BLaER1 (cell line): Measurements from ENCODE around the gene ARID1B.

ENCODE experiments used
- H3K27ac ChIP-seq: shearing (Covaris generic); formaldehyde crosslinking; 2 replicates; pipeline ENCODE4 v1.8.1; 2022
- H3K27me3 ChIP-seq: shearing (Covaris generic); formaldehyde crosslinking; 2 replicates; pipeline ENCODE4 v1.8.1; 2022
- H3K36me3 ChIP-seq: shearing (Covaris generic); formaldehyde crosslinking; 2 replicates; pipeline ENCODE4 v1.8.1; 2022
- H3K4me1 ChIP-seq: shearing (Covaris generic); formaldehyde crosslinking; 2 replicates; pipeline ENCODE4 v1.8.1; 2022
- H3K4me2 ChIP-seq: shearing (Covaris generic); formaldehyde crosslinking; 2 replicates; pipeline ENCODE4 v1.8.1; 2022
- H3K4me3 ChIP-seq: shearing (Covaris generic); formaldehyde crosslinking; 2 replicates; pipeline ENCODE4 v1.8.1; 2022
- H3K9ac ChIP-seq: shearing (Covaris generic); formaldehyde crosslinking; 2 replicates; pipeline ENCODE4 v1.8.1; 2022
- H3K9me3 ChIP-seq: shearing (Covaris generic); formaldehyde crosslinking; 2 replicates; pipeline ENCODE4 v1.8.1; 2022
- H4K20me1 ChIP-seq: shearing (Covaris generic); formaldehyde crosslinking; 2 replicates; pipeline ENCODE4 v1.8.1; 2022
- Cebpa-rat ChIP-seq: shearing (Covaris generic); IDR thresholded peaks from 2 replicates; pipeline ENCODE4 v1.8.1; 2022

ARID1B gene

DNA sequence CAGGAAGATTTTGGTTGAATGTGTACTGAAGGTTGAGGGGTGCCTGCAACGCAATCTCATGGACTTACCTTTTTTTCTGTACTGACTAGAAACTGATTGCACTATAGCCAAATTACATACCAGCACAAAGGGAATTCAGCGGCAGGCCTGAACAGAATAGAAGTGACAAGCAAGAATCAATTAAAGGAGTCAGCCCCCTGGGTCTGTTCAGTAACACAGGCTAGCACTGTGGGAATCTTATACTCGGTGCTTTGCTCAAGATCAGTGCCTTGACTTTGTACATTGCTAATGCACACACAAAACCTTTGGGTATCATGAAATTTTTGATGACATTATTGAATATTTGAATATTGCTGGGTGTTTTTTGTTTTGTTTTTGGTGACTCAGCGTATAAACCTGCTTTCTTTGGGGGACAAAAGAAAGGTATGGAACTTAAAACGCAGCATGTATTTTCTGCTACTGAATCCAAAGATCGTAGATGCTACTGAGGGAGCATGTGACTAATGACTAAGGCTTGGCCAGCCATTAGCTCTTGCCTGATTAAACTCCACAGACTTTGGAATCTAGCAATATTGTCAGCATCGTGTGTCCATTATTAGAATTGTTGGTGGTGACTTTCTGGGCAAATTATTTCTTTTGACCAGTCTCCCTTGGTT, 236.6 kb downstream of the ARID1B start:
- Histone ChIP-seq H4K20me1 (peaks cover 92% of the 10 kb centered on the region), H3K27ac (no peak overlapping the region), H3K36me3 (0 out of 2 replicates have a peak, but pooled peaks cover 11% of the 10 kb centered on the region), H3K9me3 (0 out of 2 replicates have a peak, but pooled peaks cover 10% of the 10 kb centered on the region), H3K4me1 (peaks cover 14% of the 10 kb centered on the region), H3K27me3 (no peaks in the 10 kb centered on the region), H3K4me2 (no peak overlapping the region), H3K4me3 (no peak overlapping the region), H3K9ac (no peak overlapping the region)
- no peak for TF ChIP-seq Cebpa-rat

DNA sequence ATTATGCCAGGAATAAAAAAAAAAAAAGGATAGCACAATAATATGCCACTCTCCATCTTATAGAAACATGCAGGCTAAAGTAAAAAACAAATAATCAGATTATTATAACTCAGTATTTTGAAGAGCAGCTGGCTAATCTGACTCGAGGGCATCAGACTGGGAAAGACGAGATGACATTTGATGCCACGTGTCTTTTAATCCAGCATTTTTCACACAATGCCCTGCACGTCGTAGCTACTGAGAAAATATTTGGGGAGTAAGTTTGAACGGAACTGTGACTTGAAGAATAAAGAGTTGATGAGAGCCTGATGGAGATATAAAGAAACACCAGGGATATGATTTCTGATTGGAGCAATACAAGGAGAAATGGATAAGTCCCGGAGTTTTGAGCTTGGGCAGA, 237.7 kb downstream of the ARID1B start:
- Histone ChIP-seq H3K27me3 (no peaks in the 10 kb centered on the region), H3K9ac (no peak overlapping the region), H3K4me1 (peaks cover 24% of the 10 kb centered on the region), H3K36me3 (0 out of 2 replicates have a peak, but pooled peaks cover 11% of the 10 kb centered on the region), H3K27ac (no peak overlapping the region), H3K9me3 (0 out of 2 replicates have a peak, but pooled peaks cover 10% of the 10 kb centered on the region), H3K4me2 (no peak overlapping the region), H3K4me3 (no peak overlapping the region), H4K20me1 (peaks cover 92% of the 10 kb centered on the region)
- no peak for TF ChIP-seq Cebpa-rat

DNA sequence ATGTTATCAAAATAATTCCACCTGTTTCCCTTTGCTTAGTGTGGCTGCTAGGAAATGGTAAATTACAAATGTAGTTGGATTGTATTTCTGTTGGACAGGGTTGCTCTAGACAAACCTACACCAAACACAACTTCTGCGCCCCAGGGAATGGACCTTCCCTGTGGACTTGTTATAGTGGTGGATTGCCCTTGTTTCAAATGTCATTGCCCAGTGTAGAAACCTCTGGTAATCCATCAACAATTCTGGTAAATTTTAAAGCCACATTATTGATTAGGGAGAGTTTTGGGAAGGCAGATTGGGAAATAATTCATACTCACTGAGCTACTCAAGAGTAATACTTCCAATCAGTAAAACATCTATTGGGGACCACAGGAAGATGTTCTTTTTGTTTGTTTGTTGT, 239.8 kb downstream of the ARID1B start:
- H3K9me3 ChIP-seq: 0 out of 2 replicates have a peak, but pooled peaks cover 4% of the 10 kb centered on the region

DNA sequence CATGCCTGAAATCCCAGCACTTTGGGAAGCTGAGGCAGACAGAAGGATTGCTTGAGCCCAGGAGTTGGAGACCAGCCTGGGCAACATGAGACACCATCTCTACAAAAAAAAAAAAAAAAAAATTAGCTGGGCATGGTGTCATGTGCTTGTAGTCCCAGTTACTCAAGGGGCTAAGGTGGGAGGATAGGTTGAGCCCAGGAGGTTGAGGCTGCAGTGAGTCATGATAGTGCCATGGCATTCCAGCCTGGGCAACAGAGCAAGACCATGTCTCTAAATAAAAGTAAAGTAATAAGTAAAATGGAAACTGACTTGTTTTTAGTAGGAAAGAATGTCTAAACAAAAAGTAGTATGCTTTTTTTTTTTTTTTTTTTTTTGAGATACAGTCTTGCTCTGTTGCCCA, 240.7 kb downstream of the ARID1B start:
- Histone ChIP-seq H4K20me1 (peaks cover 82% of the 10 kb centered on the region), H3K4me2 (peak overlapping the region; percentile 19; the same call in 1 of the 2 replicates)
- TF ChIP-seq Cebpa-rat: no peak

More for the DNA sequence above, 239.8 kb downstream of the ARID1B start:
- peaks cover 29% of the 10 kb centered on the region for H3K4me1 ChIP-seq
- no peak overlapping the region for H3K4me3 ChIP-seq
- no peaks in the 10 kb centered on the region for H3K27me3 ChIP-seq
- peaks cover 82% of the 10 kb centered on the region for H4K20me1 ChIP-seq
- H3K4me2 ChIP-seq: no peak overlapping the region
- H3K9ac ChIP-seq: no peak overlapping the region
- no peak for TF ChIP-seq Cebpa-rat
- 0 out of 2 replicates have a peak, but pooled peaks cover 11% of the 10 kb centered on the region for H3K36me3 ChIP-seq
- no peak overlapping the region for H3K27ac ChIP-seq

DNA sequence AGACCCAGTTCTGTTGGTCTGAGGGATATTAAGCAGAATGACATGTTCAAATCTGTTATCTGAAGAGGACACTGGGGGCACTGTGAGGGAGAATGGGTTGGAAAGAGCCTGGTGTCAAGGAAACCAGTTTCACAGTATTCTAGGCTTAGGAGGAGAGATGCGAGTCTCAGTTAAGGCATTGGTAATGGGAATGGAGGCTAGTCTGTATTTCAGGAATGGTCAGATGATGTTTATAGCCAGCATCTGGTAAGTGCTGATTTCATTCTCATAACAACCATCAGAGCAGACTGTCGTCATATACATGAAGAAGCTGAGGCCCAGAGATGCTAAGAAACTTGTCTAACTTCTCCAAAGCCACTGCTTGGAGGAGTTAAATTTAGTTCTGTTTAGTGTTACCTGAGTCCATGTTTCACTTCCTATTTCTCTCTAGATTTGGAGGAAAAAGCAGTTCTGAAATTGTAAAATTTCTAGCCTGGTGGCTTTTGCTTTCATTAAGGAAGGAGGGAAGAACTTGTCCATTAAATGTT, 242.0 kb downstream of the ARID1B start:
- no peak for TF ChIP-seq Cebpa-rat
- no peaks in the 10 kb centered on the region for H3K9me3 ChIP-seq
- peak overlapping the region; percentile 85; the same call in 1 of the 2 replicates for H3K4me3 ChIP-seq
- peaks cover 82% of the 10 kb centered on the region for H4K20me1 ChIP-seq
- H3K9ac ChIP-seq: peak overlapping the region; percentile 56
- H3K36me3 ChIP-seq: no peaks in the 10 kb centered on the region
- H3K27me3 ChIP-seq: no peaks in the 10 kb centered on the region
- peak overlapping the region; percentile 89 for H3K4me2 ChIP-seq
- peak overlapping the region; percentile 98; the same call in 1 of the 2 replicates for H3K27ac ChIP-seq
- H3K4me1 ChIP-seq: peaks cover 50% of the 10 kb centered on the region

More for the DNA sequence above, 240.7 kb downstream of the ARID1B start:
- H3K27me3 ChIP-seq: no peaks in the 10 kb centered on the region
- no peak overlapping the region for H3K27ac ChIP-seq
- H3K4me3 ChIP-seq: no peak overlapping the region
- H3K4me1 ChIP-seq: peaks cover 37% of the 10 kb centered on the region
- H3K9ac ChIP-seq: no peak overlapping the region
- 0 out of 2 replicates have a peak, but pooled peaks cover 3% of the 10 kb centered on the region for H3K36me3 ChIP-seq
- no peaks in the 10 kb centered on the region for H3K9me3 ChIP-seq

DNA sequence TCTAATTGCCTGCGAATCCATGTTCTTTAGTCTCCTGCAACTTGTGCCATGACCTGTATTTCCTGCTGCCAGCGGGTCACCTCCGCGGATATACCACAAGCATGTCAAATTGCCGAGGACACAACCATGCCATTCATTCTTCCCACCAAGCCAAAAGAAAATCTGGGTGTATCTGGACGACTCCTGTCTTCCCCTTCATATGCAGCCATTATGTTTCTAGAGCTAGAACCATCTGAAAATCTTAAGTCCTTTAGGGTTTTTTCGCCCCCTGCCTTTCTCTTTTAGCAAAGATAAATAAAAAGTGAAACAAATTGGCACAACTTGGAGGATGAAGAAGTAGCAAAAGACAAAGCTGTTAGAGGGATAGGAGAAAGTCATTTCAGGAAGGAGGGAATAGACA, 242.6 kb downstream of the ARID1B start:
- H3K4me2 ChIP-seq: peak overlapping the region; percentile 89
- H3K9ac ChIP-seq: peak overlapping the region; percentile 56
- TF ChIP-seq Cebpa-rat: no peak
- H3K27ac ChIP-seq: peak overlapping the region; percentile 98; the same call in 1 of the 2 replicates
- H3K4me1 ChIP-seq: peaks cover 53% of the 10 kb centered on the region
- no peaks in the 10 kb centered on the region for H3K27me3 ChIP-seq
- peaks cover 82% of the 10 kb centered on the region for H4K20me1 ChIP-seq
- H3K4me3 ChIP-seq: peak overlapping the region; percentile 85; the same call in 1 of the 2 replicates
- no peaks in the 10 kb centered on the region for H3K9me3 ChIP-seq
- H3K36me3 ChIP-seq: no peaks in the 10 kb centered on the region

DNA sequence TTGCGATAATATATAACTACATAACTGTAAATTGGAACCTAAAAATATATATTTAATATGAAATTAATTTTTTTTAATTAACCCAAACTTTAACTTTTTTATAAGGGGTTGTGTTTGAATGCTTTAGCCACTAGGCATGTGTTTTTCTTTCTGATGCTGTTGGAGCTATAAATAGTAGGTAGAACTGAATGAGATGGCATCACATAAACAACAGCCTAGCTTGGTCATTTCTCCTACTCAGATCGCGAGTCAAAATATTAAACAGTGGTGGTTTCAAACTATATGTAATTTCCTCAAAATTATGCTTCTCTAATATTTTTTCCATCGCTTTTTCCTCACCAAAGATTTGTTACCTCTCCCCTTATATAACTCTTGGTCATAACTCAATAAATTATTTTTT, 243.2 kb downstream of the ARID1B start:
- Histone ChIP-seq H3K9me3 (no peaks in the 10 kb centered on the region; the same call in 1 of the 2 replicates), H3K4me1 (peaks cover 53% of the 10 kb centered on the region), H3K36me3 (no peaks in the 10 kb centered on the region), H3K4me3 (peak overlapping the region; percentile 85), H3K4me2 (peak overlapping the region; percentile 89), H3K9ac (peak overlapping the region; percentile 98), H3K27me3 (no peaks in the 10 kb centered on the region), H4K20me1 (peaks cover 82% of the 10 kb centered on the region), H3K27ac (peak overlapping the region; percentile 98)
- TF ChIP-seq Cebpa-rat: no peak

DNA sequence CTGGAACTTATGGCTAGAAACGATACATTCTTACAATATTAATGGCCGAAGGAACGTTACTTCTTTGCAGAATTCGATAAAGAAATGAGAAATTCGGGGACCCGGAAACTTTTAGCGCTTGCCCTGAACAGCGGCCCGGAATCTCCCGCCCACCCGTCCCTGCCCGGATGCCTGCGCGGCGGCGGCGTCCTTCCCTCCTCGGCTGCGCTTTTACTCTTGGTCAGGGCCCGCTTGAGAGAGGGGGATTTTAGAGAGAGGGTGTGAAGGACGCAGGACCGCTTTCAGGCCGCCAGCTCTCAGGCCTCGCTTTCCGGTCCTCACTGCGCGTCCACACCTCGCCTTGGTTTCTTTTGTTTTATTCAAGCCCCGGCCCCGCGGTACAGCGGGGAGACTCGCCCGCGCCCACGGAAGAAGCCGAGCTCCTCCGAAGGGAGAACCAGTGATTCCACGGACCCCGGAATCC, 243.7 kb downstream of the ARID1B start:
- Histone ChIP-seq H3K36me3 (0 out of 2 replicates have a peak, but pooled peaks cover 2% of the 10 kb centered on the region), H3K27ac (peak overlapping the region; percentile 98), H3K9ac (peak overlapping the region; percentile 98), H3K4me1 (peaks cover 53% of the 10 kb centered on the region), H3K27me3 (no peaks in the 10 kb centered on the region), H4K20me1 (peaks cover 82% of the 10 kb centered on the region), H3K4me2 (peak overlapping the region; percentile 89), H3K4me3 (peak overlapping the region; percentile 85), H3K9me3 (no peaks in the 10 kb centered on the region; the same call in 1 of the 2 replicates)
- TF ChIP-seq Cebpa-rat: no peak

DNA sequence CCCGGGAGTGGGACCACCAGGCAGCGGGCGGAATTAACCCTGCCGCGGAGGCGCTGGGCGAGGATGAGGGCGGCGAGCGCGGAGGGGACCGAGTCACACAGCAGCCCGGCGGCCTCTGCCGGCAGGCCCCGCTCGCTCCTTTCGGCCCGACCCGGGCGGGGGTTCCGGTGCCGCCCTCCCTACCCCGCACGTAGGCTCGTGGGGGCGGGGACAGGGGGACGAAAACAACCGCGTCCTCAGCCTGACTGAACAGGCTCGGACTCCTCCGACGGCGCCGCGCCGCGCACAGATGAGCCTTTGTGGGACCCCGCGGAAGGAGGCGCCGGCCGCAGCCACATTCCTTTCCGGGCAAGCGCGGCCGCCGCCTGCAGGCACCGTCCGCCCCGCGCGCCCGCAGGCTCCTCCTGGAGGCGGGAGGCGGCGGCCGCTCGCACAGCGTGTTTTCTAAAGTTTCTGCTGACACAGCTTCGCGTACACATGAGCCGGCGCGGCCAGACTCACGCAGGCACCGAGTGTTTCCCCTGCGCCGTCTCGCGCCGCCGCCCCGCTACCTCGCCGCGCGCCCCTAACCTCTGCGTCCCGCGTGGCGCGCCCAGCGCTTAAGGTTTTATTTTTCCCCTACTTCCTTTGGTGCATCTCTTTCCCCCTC, 244.3 kb downstream of the ARID1B start:
- H3K9ac ChIP-seq: peak overlapping the region; percentile 98
- H3K4me3 ChIP-seq: peak overlapping the region; percentile 85
- peak overlapping the region; percentile 89 for H3K4me2 ChIP-seq
- 0 out of 2 replicates have a peak, but pooled peaks cover 7% of the 10 kb centered on the region for H3K36me3 ChIP-seq
- H4K20me1 ChIP-seq: peaks cover 82% of the 10 kb centered on the region
- TF ChIP-seq Cebpa-rat: no peak
- H3K4me1 ChIP-seq: peaks cover 53% of the 10 kb centered on the region
- no peaks in the 10 kb centered on the region; the same call in 1 of the 2 replicates for H3K9me3 ChIP-seq
- peak overlapping the region; percentile 98 for H3K27ac ChIP-seq
- H3K27me3 ChIP-seq: no peaks in the 10 kb centered on the region
